Neural crest cell (in vitro differentiated cells): ENCODE measurements around the gene RPL22L1. TPM values are rescaled to one million over a fixed set of nuclear protein-coding genes. Genes with fewer than 3 reads are reported as not detected.

ENCODE experiments used
- DNase-seq: peaks from one replicate; pipeline ENCODE4 v3.0.0; 2021; ENCODE audit warnings: low read depth, mixed read lengths, low spot score
- H3K27ac Mint-ChIP-seq: one replicate; pipeline ENCODE4 v1.8.0; 2021; ENCODE audit warnings: mild to moderate bottlenecking, mixed read lengths; ENCODE audit not compliant: unreplicated experiment
- H3K27me3 Mint-ChIP-seq: 2 replicates; pipeline ENCODE4 v1.8.0; 2021; ENCODE audit warnings: low read depth, mild to moderate bottlenecking, mixed read lengths
- H3K36me3 Mint-ChIP-seq: 2 replicates; pipeline ENCODE4 v1.8.0; 2021; ENCODE audit warnings: low read depth, mild to moderate bottlenecking, mixed read lengths
- H3K4me1 Mint-ChIP-seq: 2 replicates; pipeline ENCODE4 v1.8.0; 2021; ENCODE audit warnings: mixed read lengths
- H3K4me3 Mint-ChIP-seq: one replicate; pipeline ENCODE4 v1.8.0; 2021; ENCODE audit warnings: mild to moderate bottlenecking, mixed read lengths
- H3K9me3 Mint-ChIP-seq: 2 replicates; pipeline ENCODE4 v1.8.0; 2021; ENCODE audit warnings: mixed read lengths
- CTCF ChIP-seq: fragments of 200-600 bp; sonication (generic); conservative IDR thresholded peaks from 2 replicates; pipeline ENCODE4 v1.5.0; 2021; ENCODE audit warnings: antibody characterized with exemption, mild to moderate bottlenecking
- long read RNA-seq: library from polyadenylated mRNA; unstranded; transcript quantifications from one replicate; pipeline ENCODE4 v2.0.0, GENCODE V29; 2020
- total RNA-seq: library from RNA; stranded (reverse); gene quantifications from 2 replicates; pipeline ENCODE4 v1.2.1, GENCODE V29; 2021

RPL22L1 gene
- total RNA-seq: 89.6 and 89.7 TPM in 2 replicates
- long read RNA-seq, transcript RPL22L1-202 (4 exons, 506 nt): minor isoform, 5 of 38 reads
- long read RNA-seq, transcript RPL22L1-201 (4 exons, 2,190 nt): major isoform, 26 of 38 reads
- long read RNA-seq, partial matches to known transcripts: 2 of 38 reads
- long read RNA-seq, other reads (novel, unspliced or antisense): 2 of 38 reads

GRCh38 chr3:170869645-170870593, at the start of gene RPL22L1:
RPL22L1 (minus strand) TSS chr3:170870195; CDS start chr3:170870167, 28 bp downstream.
- peak; percentile 86 for DNase-seq
- Mint-ChIP-seq H3K4me3 (peak within 1 kb of the TSS; percentile 95), H3K4me1 (peaks cover 29% of the 10 kb centered on the region), H3K9me3 (no peaks in the 10 kb centered on the region), H3K27ac (peak within 1 kb of the TSS; percentile 99), H3K27me3 (no peaks in the 10 kb centered on the region), H3K36me3 (peaks cover 22% of the 10 kb centered on the region)
- TF ChIP-seq CTCF: peak; percentile 18

GRCh38 chr3:170918715-170919114, 48.7 kb upstream of the RPL22L1 start:
- no peak overlapping the region for H3K4me3 Mint-ChIP-seq
- peaks cover 15% of the 10 kb centered on the region for H3K36me3 Mint-ChIP-seq
- no peak for DNase-seq
- H3K9me3 Mint-ChIP-seq: peaks cover 25% of the 10 kb centered on the region
- TF ChIP-seq CTCF: no peak
- H3K4me1 Mint-ChIP-seq: no peaks in the 10 kb centered on the region
- H3K27ac Mint-ChIP-seq: no peak overlapping the region
- H3K27me3 Mint-ChIP-seq: no peaks in the 10 kb centered on the region

GRCh38 chr3:170914690-170915089, 44.7 kb upstream of the RPL22L1 start:
- Mint-ChIP-seq H3K36me3 (peaks cover 15% of the 10 kb centered on the region), H3K4me1 (no peaks in the 10 kb centered on the region), H3K27me3 (no peaks in the 10 kb centered on the region), H3K4me3 (no peak overlapping the region), H3K27ac (no peak overlapping the region), H3K9me3 (peaks cover 21% of the 10 kb centered on the region)
- TF ChIP-seq CTCF: no peak
- no peak for DNase-seq

- Mint-ChIP-seq H3K27ac (no peak overlapping the region), H3K27me3 (no peaks in the 10 kb centered on the region), H3K4me3 (no peak overlapping the region), H3K9me3 (peaks cover 22% of the 10 kb centered on the region), H3K36me3 (peaks cover 16% of the 10 kb centered on the region), H3K4me1 (no peaks in the 10 kb centered on the region)
- no peak for TF ChIP-seq CTCF
- no peak for DNase-seq
Measured at GRCh38 chr3:170914212-170914611, 44.2 kb upstream of the RPL22L1 start.

GRCh38 chr3:170911051-170911450, 41.1 kb upstream of the RPL22L1 start:
- no peak for TF ChIP-seq CTCF
- Mint-ChIP-seq H3K36me3 (peaks cover 13% of the 10 kb centered on the region), H3K9me3 (peaks cover 15% of the 10 kb centered on the region), H3K4me1 (peaks cover 15% of the 10 kb centered on the region), H3K4me3 (no peak overlapping the region), H3K27me3 (peaks cover 2% of the 10 kb centered on the region), H3K27ac (no peak overlapping the region)
- no peak for DNase-seq
